ENCODE measurements around the gene UBE4B.
"Not testable (repeated sequence)": the region's sequence is repeated elsewhere in the genome, so short reads cannot be mapped to it uniquely, and the experiment has no call there.

Gene UBE4B

GRCh38 chr1:10179406-10180091 lies 146.8 kb downstream of the UBE4B start:
- no peak for DNase-seq

- no peak for DNase-seq
These were observed 148.4 kb downstream of the UBE4B start for GRCh38 chr1:10181154-10181553.

DNA sequence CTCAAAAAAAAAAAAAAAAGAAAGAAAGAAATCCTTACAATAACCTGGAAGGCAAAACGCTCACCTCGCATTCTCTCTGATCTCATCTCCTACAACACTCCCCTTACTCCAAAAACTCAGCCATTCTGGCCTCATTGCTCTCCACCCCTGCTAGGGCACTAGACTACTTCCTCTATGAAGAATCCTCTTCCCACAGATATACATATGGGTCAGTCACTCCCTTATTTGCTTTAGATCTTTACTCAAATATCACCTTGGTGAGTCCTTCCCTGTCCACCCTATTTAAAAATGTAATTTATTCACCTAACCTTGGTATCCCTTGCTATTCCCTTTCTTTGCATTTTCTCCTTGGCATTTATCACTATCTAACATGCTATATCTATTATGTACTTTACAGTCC lies 153.0 kb downstream of the UBE4B start:
- DNase-seq: no peak

DNA sequence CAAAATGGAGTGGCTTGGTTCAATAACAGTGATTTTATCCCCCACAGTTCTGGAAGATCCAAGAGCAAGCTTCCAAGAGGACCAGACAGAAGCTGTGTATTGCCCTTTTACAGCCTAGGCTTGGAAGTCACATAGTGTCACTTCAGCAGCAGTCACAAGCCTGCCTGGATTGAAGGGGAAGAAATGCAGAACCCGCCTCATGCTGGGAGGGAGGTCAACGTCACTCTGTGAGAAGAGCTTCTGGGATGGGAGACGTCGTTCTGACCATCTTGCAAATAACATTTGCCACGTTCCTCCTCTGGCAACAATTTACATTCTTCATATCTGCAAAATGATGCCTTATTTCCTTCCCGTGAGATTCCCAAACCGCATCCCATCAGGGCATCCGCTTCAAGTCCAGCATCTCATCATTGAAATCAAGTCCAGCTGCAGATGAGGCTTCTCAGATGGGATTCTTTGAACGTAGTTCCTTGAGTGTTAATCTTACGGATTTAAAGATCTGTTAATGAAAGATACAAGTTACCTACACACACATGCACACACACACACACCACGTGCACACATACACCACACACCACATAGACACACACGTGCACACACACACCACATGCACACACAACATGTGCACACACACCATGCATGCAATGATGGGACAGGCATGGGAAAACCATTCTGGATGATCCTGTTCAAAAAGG lies 153.7 kb downstream of the UBE4B start:
- DNase-seq: no peak

- DNase-seq: no peak
These were observed 154.2 kb downstream of the UBE4B start for GRCh38 chr1:10187026-10187334.

DNA sequence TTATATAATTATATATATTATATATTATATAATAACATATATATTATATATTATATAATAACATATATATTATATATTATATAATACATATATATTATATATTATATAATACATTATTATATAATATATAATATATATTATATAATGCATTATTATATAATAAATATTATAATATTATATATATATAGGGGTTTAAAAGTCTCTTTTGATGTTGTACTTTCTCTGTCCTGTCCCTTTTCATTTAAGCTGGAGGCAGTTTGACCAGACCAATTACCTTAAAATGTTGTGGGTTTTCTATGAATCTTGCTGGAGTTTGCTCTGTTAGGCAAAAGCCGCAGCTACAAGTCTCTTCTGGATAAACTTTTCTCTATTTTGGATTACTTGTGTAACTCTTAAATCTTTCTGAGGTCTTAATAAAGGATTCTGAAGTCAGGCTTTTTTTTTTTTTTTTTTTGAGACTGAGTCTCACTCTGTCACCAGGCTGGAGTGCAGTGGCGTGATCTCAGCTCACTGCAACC lies 155.4 kb downstream of the UBE4B start:
- no peak for DNase-seq

- DNase-seq: no peak
These were observed 156.9 kb downstream of the UBE4B start for GRCh38 chr1:10189659-10190058.

DNA sequence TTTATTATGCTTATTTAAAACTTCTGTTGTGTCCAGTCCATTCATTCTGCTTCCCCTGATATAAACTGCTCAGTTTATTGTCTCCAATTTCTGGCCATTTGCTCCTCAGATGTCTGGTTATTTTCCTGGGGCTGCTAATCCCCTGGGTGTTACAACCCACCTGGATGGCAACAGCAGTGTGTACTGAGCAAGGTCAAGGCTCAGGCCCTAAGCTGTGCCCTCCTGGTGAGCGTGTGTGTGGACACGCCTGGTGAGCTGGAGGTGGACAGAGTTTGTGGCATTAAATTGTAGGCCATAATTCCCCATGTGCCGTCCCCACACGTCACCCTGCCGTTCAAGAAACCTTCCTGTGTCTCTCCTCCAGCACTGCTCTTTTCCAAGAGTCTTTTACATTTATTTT lies 159.5 kb downstream of the UBE4B start:
- no peak for DNase-seq

- no peak for DNase-seq
These were observed 160.5 kb downstream of the UBE4B start for GRCh38 chr1:10193288-10193687.

DNA sequence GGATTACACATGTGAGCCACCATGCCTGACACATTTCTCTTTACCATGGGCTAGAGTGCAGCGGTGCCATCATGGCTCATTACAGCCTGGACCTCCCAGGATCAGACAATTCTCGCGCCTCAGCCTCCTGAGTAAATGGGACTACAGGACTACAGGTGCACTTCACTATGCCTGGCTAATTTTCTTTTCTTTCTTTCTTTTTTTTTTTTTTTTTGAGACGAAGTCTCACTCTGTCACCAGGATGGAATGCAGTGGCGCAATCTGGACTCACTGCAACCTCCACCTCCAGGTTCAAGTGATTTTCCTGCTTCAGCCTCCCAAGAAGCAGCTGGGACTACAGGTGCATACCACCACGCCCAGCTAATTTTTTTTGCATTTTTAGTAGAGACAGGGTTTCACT lies 162.8 kb downstream of the UBE4B start:
- no peak for DNase-seq

DNA sequence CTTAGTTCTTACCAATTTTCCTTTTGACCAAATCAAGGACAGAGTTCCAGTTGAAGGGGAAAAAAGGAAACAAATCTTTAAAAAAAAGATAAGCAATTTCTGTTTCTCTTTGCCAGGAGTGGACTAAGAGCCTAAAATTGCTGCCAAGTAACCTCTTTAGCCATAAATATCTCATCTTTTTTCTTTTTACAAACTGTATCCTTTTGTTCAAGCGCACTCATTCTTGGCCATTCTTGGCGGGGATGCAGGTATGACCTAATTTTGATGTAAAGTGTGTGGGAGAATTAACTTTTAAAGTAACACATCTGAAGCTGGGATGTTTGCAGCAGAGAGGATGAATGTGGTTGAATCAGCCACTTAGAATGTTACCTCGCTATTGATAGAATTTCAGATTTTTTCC lies 164.2 kb downstream of the UBE4B start:
- DNase-seq: no peak

GRCh38 chr1:10200620-10201019 lies 167.9 kb downstream of the UBE4B start:
- DNase-seq: no peak

GRCh38 chr1:10204003-10204642 lies 171.4 kb downstream of the UBE4B start:
- no peak for DNase-seq

DNA sequence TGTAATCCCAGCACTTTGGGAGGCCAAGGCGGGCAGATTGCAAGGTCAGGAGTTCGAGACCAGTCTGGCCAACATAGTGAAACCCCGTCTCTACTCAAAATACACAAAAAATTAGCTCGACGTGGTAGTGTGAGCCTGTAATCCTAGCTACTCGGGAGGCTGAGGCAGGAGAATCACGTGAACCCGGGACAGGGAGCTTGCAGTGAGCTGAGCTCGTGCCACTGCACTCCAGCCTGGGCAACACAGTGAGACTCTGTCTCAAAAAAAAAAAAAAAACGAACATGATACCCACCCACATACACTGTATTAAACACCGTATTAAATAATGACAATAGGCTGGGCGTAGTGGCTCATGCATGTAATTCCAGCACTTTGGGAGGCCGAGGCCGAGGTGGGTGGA lies 172.4 kb downstream of the UBE4B start:
- DNase-seq: not testable (repeated sequence)

DNA sequence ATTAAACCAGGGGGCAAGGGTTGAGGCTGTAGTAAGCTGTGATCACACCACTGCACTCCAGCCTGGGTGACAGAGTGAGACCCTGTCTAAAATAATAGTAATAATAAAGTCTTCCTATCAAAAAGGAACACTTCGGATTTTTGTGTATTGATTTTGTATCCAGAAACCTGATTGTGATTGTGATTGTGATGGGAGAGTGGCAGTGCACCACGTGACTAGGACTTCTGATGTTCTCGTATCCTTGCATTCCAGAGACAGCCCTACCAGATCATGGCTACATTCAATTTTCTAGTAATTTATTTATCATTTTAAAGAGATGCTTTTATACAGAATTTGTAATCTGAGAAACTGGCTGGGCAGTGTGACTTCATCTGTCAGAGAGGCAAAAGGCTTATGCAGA lies 175.1 kb downstream of the UBE4B start:
- no peak for DNase-seq

- no peak for DNase-seq
These were observed 175.8 kb downstream of the UBE4B start for GRCh38 chr1:10208537-10208936.

DNA sequence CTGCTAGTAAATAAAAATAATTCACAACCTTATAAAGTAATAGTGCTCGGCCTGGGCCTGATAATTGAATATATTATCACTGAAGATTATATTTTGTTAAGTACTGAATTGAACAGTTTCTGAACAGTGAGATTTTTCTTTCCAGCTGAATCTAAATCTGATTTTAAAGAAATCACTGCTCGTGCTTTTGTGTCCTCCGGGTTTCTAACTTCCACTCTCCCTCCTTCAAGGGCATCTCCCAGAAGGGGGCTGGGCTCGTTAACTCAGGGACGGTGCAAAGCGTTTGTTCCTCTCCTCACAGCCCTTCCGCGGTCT lies 176.8 kb downstream of the UBE4B start:
- no peak for DNase-seq

DNA sequence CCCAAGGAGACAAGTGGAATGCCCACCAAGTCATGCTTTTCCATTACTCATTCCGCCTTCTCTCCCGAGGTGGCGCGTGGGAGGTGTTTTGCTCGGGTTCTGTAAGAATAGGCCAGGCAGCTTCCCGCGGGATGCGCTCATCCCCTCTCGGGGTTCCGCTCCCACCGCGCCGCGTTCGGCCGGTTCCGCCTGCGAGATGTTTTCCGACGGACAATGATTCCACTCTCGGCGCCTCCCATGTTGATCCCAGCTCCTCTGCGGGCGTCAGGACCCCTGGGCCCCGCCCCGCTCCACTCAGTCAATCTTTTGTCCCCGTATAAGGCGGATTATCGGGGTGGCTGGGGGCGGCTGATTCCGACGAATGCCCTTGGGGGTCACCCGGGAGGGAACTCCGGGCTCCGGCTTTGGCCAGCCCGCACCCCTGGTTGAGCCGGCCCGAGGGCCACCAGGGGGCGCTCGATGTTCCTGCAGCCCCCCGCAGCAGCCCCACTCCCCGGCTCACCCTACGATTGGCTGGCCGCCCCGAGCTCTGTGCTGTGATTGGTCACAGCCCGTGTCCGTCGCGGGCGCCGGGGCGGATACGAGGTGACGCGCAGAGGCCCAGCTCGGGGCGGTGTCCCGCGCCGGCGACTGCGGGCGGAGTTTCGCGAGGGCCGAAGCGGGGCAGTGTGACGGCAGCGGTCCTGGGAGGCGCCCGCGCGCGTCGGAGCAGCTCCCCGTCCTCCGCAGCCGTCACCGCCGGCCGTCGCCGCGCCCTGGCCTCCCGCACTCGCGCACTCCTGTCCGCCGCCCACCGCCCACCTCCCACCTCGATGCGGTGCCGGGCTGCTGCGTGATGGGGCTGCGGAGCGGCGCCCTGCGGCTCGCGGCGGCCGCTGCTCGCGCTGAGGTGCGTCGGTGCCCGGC lies 177.4 kb downstream of the UBE4B start, which contains the start of gene KIF1B:
Gene KIF1B, plus strand, starts transcription at position 666 of the 906 bp plus-strand sequence. CDS start 21,759 bp downstream, outside the sequence.
- DNase-seq: peak; percentile 95

GRCh38 chr1:10210841-10211804 lies 178.4 kb downstream of the UBE4B start:
- peak; percentile 30 for DNase-seq

GRCh38 chr1:10211805-10212410 lies 179.2 kb downstream of the UBE4B start:
- peak; percentile 15 for DNase-seq

DNA sequence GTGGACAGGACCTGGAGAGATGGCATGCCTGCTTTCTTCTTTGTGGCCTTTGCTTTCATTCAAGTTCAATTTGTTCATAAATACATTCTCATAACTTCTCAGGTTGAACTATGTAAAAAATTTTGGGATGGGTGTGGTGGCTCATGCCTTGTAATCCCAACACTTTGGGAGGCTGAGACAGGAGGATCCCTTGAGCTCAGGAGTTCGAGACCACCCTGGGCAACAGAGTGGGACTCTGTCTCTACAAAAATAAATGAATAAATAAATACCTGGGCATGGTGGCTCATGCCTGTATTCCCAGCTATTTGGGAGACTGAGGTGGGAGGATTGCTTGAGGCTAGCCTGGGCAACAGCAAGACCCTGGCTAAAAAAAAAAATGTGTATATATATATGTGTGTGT lies 179.7 kb downstream of the UBE4B start:
- DNase-seq: no peak
